ENCODE measurements around the gene PRKN. TPM values are rescaled to one million over a fixed set of nuclear protein-coding genes. Genes with fewer than 3 reads are reported as not detected.

PRKN gene
- total and polyA plus RNA-seq, 9 of the 15 experiments (the other 6 are each of a cell fraction or from before 2014, with no cell fraction given) = 0.03 to 0.96 (median 0.15) TPM; not detected in 2

DNA sequence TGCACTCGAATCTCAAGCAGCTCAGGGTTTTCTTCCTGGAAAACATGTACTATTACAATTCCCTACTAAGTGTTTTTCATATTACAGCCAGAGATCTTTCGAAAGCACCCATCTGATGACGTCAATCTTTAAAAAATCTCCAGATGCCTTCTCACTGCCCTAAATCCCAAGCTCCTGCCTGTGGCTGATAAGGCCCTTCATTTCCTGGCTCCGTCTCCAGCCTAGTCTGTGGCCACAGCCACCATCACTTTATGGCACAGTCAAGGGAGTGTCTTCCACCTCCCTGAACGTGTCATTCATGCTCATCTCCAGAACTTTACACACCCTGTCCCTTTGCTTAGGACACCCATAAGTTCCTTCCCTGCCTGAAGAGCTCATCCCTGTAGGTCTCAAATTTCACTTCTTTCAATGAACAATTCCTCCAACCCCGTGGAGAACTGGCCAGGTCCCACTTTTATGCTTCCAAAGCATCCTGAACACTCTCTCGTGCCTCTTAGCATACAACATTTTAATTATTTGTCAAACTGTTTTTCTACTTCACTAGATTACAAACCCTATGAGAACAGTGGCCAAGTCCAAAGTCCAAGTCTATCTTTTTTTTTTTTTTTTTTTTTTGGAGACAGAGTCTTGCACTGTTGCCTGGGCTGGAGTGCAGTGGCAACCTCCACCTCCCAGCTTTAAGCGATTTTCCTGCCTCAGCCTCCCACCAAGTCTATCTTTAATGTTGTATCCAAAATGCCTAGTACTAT is 1347.6 kb downstream of the PRKN start (continued):
- TF ChIP-seq ARID1B (IDR thresholded peaks at IDR 0.05) (peak; percentile 96), TEAD4 (IDR thresholded peaks at IDR 0.05; ENCODE audit: low read length) (peak; percentile 94), TEAD4 (CRISPR knock-in tag; IDR thresholded peaks at IDR 0.05; ENCODE audit: borderline replicate concordance) (no peak), BHLHE40 (IDR thresholded peaks at IDR 0.05; ENCODE audit: low read length) (peak; percentile 51; the same call in 1 of the 2 replicates), ILF3 (IDR thresholded peaks at IDR 0.05; ENCODE audit: borderline replicate concordance) (no peak), NRF1 (conservative IDR thresholded peaks at IDR 0.05 in 1 of 2, IDR thresholded peaks at IDR 0.05 in 1 of 2) (peak in 1 of 2 experiments; percentile 23; a peak in 1 of 4 replicates), HOXB6 (CRISPR knock-in tag; IDR thresholded peaks at IDR 0.05; ENCODE audit: borderline replicate concordance) (no peak), PYGO2 (tag; IDR thresholded peaks at IDR 0.05) (no peak), BCL6 (CRISPR knock-in tag; IDR thresholded peaks at IDR 0.05) (peak; percentile 77; the same call in 1 of the 2 replicates), PRMT5 (CRISPR knock-in tag; IDR thresholded peaks at IDR 0.05) (no peak), ATF7 (IDR thresholded peaks at IDR 0.05) (peak; percentile 98), MAZ (CRISPR knock-in tag; conservative IDR thresholded peaks at IDR 0.05 in 1 of 2, IDR thresholded peaks at IDR 0.05 in 1 of 2) (0 out of 4 replicates have a peak, but pooled peaks of 1 of the 2 experiments have one; percentile 29), CTBP1 (IDR thresholded peaks at IDR 0.05; ENCODE audit: borderline replicate concordance) (peak; percentile 93), ZBTB7A (IDR thresholded peaks at IDR 0.05; ENCODE audit: borderline replicate concordance, control insufficient read depth, low read depth, low read length) (no peak), NR2F6 (CRISPR knock-in tag; IDR thresholded peaks at IDR 0.05) (no peak), KDM1A (IDR thresholded peaks at IDR 0.05) (peak; percentile 91), U2AF2 (optimal IDR thresholded peaks at IDR 0.05; ENCODE audit: low read depth, low read length) (no peak), TAL1 (IDR thresholded peaks at IDR 0.05) (peak; percentile 92)
- TF ChIP-seq, protein P1, sequence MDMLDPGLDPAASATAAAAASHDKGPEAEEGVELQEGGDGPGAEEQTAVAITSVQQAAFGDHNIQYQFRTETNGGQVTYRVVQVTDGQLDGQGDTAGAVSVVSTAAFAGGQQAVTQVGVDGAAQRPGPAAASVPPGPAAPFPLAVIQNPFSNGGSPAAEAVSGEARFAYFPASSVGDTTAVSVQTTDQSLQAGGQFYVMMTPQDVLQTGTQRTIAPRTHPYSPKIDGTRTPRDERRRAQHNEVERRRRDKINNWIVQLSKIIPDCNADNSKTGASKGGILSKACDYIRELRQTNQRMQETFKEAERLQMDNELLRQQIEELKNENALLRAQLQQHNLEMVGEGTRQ (CRISPR knock-in tag; IDR thresholded peaks at IDR 0.05) = no peak
- TF ChIP-seq, protein P2, sequence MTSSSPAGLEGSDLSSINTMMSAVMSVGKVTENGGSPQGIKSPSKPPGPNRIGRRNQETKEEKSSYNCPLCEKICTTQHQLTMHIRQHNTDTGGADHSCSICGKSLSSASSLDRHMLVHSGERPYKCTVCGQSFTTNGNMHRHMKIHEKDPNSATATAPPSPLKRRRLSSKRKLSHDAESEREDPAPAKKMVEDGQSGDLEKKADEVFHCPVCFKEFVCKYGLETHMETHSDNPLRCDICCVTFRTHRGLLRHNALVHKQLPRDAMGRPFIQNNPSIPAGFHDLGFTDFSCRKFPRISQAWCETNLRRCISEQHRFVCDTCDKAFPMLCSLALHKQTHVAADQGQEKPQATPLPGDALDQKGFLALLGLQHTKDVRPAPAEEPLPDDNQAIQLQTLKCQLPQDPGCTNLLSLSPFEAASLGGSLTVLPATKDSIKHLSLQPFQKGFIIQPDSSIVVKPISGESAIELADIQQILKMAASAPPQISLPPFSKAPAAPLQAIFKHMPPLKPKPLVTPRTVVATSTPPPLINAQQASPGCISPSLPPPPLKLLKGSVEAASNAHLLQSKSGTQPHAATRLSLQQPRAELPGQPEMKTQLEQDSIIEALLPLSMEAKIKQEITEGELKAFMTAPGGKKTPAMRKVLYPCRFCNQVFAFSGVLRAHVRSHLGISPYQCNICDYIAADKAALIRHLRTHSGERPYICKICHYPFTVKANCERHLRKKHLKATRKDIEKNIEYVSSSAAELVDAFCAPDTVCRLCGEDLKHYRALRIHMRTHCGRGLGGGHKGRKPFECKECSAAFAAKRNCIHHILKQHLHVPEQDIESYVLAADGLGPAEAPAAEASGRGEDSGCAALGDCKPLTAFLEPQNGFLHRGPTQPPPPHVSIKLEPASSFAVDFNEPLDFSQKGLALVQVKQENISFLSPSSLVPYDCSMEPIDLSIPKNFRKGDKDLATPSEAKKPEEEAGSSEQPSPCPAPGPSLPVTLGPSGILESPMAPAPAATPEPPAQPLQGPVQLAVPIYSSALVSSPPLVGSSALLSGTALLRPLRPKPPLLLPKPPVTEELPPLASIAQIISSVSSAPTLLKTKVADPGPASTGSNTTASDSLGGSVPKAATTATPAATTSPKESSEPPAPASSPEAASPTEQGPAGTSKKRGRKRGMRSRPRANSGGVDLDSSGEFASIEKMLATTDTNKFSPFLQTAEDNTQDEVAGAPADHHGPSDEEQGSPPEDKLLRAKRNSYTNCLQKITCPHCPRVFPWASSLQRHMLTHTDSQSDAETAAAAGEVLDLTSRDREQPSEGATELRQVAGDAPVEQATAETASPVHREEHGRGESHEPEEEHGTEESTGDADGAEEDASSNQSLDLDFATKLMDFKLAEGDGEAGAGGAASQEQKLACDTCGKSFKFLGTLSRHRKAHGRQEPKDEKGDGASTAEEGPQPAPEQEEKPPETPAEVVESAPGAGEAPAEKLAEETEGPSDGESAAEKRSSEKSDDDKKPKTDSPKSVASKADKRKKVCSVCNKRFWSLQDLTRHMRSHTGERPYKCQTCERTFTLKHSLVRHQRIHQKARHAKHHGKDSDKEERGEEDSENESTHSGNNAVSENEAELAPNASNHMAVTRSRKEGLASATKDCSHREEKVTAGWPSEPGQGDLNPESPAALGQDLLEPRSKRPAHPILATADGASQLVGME (CRISPR knock-in tag; IDR thresholded peaks at IDR 0.05) = peak; percentile 44; the same call in 1 of the 2 replicates
- TF ChIP-seq, protein P3, sequence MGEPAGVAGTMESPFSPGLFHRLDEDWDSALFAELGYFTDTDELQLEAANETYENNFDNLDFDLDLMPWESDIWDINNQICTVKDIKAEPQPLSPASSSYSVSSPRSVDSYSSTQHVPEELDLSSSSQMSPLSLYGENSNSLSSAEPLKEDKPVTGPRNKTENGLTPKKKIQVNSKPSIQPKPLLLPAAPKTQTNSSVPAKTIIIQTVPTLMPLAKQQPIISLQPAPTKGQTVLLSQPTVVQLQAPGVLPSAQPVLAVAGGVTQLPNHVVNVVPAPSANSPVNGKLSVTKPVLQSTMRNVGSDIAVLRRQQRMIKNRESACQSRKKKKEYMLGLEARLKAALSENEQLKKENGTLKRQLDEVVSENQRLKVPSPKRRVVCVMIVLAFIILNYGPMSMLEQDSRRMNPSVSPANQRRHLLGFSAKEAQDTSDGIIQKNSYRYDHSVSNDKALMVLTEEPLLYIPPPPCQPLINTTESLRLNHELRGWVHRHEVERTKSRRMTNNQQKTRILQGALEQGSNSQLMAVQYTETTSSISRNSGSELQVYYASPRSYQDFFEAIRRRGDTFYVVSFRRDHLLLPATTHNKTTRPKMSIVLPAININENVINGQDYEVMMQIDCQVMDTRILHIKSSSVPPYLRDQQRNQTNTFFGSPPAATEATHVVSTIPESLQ (CRISPR knock-in tag; IDR thresholded peaks at IDR 0.05) = no peak
